Heart left ventricle (tissue), 16 donors: Measurements from ENCODE around the gene MANF. TPM values are rescaled to one million over a fixed set of nuclear protein-coding genes. Genes with fewer than 3 reads are reported as not detected.

Source experiments
- ATAC-seq, 4 donors: fragments of 200-7000 bp; cut with Tn5 transposase; one replicate each; pipeline ENCODE4 v1.9.1; 2020 to 2022; ENCODE audit warnings: moderate library complexity in 4 of 4, mild to moderate bottlenecking in 3 of 4, moderate number of reproducible peaks in 1 of 4
- DNase-seq, 5 donors: peaks; one replicate each; pipeline ENCODE4 v3.0.0-alpha.2; 2020
- H3K27ac ChIP-seq, 12 donors: fragments of 200-600 bp; sonication (generic) in 4 of 12; one replicate each; pipeline versions ENCODE4 v1.5.0 to v1.8.0; 2016 to 2022; ENCODE audit warnings: mild to moderate bottlenecking in 2 of 12
- H3K27me3 ChIP-seq, 9 donors: fragments of 200-600 bp; sonication (generic) in 2 of 9; one replicate each; pipeline versions ENCODE4 v1.5.1 to v1.8.0; 2016 to 2022; ENCODE audit warnings: mild to moderate bottlenecking in 3 of 9
- H3K36me3 ChIP-seq, 9 donors: fragments of 200-600 bp; sonication (generic) in 2 of 9; one replicate each; pipeline versions ENCODE4 v1.5.0 to v1.8.0; 2018 to 2022; ENCODE audit warnings: mild to moderate bottlenecking in 2 of 9
- H3K4me1 ChIP-seq, 12 donors: fragments of 200-600 bp; sonication (generic) in 4 of 12; one replicate each; pipeline versions ENCODE4 v1.5.0 to v1.8.0; 2016 to 2022; ENCODE audit warnings: mild to moderate bottlenecking in 3 of 12
- H3K4me3 ChIP-seq, 12 donors: fragments of 200-600 bp; sonication (generic) in 4 of 12; one replicate each; pipeline versions ENCODE4 v1.5.0 to v1.8.0; 2017 to 2022; ENCODE audit warnings: mild to moderate bottlenecking in 9 of 12, moderate library complexity in 4 of 12
- H3K9me3 ChIP-seq, 12 donors: fragments of 200-600 bp; sonication (generic) in 4 of 12; one replicate each; pipeline versions ENCODE4 v1.5.0 to v1.8.0; 2016 to 2022; ENCODE audit warnings: mild to moderate bottlenecking in 1 of 12
- POLR2A ChIP-seq, 2 donors: fragments of 450-650 bp; IDR thresholded peaks; one replicate each; pipeline ENCODE4 v1.6.1; 2017; ENCODE audit warnings: antibody characterized with exemption in 2 of 2, mild to moderate bottlenecking in 2 of 2, moderate library complexity in 2 of 2
- WGBS, 4 donors: extraction: QIAGEN DNeasy Blood & Tissue Kit in 2 of 4; methylation state at CpG; one replicate each; pipeline versions ENCODE4 v1.1.5 to v1.1.7; 2013 to 2018; 5-methylcytosine and 5-hydroxymethylcytosine counted together
- intact Hi-C, 10 donors: fragments of 100-400 bp; cut with DNase I; formaldehyde crosslinking; loops; one replicate each; pipeline versions ENCODE4 v1.11.1 to v1.14.2; 2022
- polyA plus RNA-seq, 2 donors: library from polyadenylated mRNA; stranded (reverse); fragments of 200-250 nt; gene quantifications; one replicate each; pipeline ENCODE4 v1.2.3, GENCODE V29; 2013
- total RNA-seq, 9 donors: library from RNA; depleted of rRNA in 2 of 9; stranded (reverse); fragments of >200 nt in 2 of 9; fragmentation: NEBNext Ultra II Directional in 3 of 9; extraction: Animal tissue kit (Norgen Biotek cat#: 25700) in 3 of 9; gene quantifications; one replicate each; pipeline versions ENCODE4 v1.1.0 to v1.2.4, GENCODE V29; 2016 to 2023
- TF ChIP-seq, protein P1 (sequence below), 12 donors: fragments of 200-600 bp; sonication (generic) in 4 of 12; IDR thresholded peaks; one replicate each; pipeline versions ENCODE4 v1.5.0 to v1.8.0; 2018 to 2022; ENCODE audit warnings: antibody characterized with exemption in 12 of 12, mild to moderate bottlenecking in 5 of 12
- donor health status: ischemic (EF 13 %, LVEDD 7.1; RV severe dilation, severe dysfunction).
- donor health status: healthy with polysubstance abuse.
- donor health status: DM: no; HTN: yes; CAD: no.
- donor health status: DM: no; HTN: no; CAD: no.
- donor health status: ischemic (EF 25% LVEDD 6.9; RV normal size, moderate dysfunction).
- donor health status: ischemic (EF 25% LVEDD 5.7; RV mildly dilated, moderate dysfunction).
- donor health status: healthy.
- donor health status: DM: yes; HTN: yes; CAD: no.
- donor health status: ischemic (EF 35%, LVEDD 5.7; RV mildly dilated, moderate dysfunction).
- donor health status: nonischemic (EF 11% LVEDD 7.7; RV severe dilation, severe dysfunction).
- donor health status: DM: yes; HTN: yes; CAD: no.
- donor health status: PGD.
- donor health status: ischemic (EF 29% LVEDD 5.4; RV normal size, mild dysfunction).
- donor health status: nonischemic (EF 23%, LVEDD 6.1; RV moderate dilation, normal function).

Gene MANF
- total and polyA plus RNA-seq, 11 donors: 21.2 to 130 (median 47.5) TPM

DNA sequence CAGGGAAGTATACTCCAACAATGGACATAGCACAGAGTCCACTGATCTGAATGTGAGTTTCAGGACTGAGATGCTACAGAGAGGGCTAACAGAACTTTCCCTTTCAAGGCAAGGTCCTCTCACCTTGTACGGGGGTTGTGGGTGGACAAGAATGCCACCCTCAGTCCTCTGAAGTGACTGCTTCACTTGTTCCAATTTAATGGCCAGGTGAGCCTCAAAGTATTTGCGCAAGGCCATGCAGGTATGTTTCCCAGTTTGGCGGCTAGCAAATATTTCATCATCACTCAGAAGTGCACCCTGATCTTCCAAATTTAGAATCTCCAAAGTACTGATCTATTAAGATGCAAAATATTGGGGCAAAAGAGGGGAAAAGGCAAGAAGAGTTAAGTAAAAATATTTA is 44.0 kb downstream of the MANF start:
- ATAC-seq (no peak), DNase-seq (no peak)
- no peaks in the 10 kb centered on the region for H3K9me3 ChIP-seq
- no peaks in the 10 kb centered on the region for H3K4me1 ChIP-seq
- H3K27ac ChIP-seq: no peak overlapping the region
- intact Hi-C loops: no loop called here
- TF ChIP-seq, protein P1, sequence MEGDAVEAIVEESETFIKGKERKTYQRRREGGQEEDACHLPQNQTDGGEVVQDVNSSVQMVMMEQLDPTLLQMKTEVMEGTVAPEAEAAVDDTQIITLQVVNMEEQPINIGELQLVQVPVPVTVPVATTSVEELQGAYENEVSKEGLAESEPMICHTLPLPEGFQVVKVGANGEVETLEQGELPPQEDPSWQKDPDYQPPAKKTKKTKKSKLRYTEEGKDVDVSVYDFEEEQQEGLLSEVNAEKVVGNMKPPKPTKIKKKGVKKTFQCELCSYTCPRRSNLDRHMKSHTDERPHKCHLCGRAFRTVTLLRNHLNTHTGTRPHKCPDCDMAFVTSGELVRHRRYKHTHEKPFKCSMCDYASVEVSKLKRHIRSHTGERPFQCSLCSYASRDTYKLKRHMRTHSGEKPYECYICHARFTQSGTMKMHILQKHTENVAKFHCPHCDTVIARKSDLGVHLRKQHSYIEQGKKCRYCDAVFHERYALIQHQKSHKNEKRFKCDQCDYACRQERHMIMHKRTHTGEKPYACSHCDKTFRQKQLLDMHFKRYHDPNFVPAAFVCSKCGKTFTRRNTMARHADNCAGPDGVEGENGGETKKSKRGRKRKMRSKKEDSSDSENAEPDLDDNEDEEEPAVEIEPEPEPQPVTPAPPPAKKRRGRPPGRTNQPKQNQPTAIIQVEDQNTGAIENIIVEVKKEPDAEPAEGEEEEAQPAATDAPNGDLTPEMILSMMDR (IDR thresholded peaks at IDR 0.05): no peak
- TF ChIP-seq POLR2A (IDR thresholded peaks at IDR 0.05): no peak
- 91 to 97% (median 96%) methylated on average over 3 of the region's 3 CpGs for WGBS, 4 donors
- H3K27me3 ChIP-seq: no peaks in the 10 kb centered on the region
- peaks cover 0 to 91% (median 86%) of the 10 kb centered on the region in 9 donors for H3K36me3 ChIP-seq
- H3K4me3 ChIP-seq: no peak overlapping the region

DNA sequence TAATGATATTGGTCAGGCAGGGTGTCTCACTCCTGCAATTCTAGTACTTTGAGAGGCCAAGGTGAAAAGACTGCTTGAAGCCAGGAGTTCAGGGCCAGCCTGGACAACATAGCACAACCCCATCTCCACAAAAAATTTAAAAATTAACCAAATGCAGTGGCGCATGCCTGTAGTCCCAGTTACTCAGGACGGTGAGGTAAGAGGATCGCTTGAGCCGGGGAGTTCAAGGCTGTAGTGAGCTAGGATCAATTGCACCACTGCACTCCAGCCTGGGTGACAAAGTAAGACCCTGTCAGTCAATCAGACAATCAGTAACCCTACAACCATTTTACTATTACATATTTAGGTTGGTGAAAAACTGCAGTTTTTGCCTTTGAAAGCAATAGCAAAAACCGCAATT is 49.0 kb downstream of the MANF start:
- WGBS, 4 donors: 90 to 99% (median 94%) methylated on average over 5 of the region's 5 CpGs
- no peak for ATAC-seq
- H3K9me3 ChIP-seq: no peaks in the 10 kb centered on the region
- H3K36me3 ChIP-seq: peaks cover 0 to 93% (median 69%) of the 10 kb centered on the region in 9 donors
- H3K4me3 ChIP-seq: no peak overlapping the region
- no peak overlapping the region for H3K27ac ChIP-seq
- H3K27me3 ChIP-seq: no peaks in the 10 kb centered on the region
- H3K4me1 ChIP-seq: peaks cover 0 to 4% (median 0%) of the 10 kb centered on the region in 12 donors
- TF ChIP-seq, protein P1 (IDR thresholded peaks at IDR 0.05): no peak
- no peak for DNase-seq
- intact Hi-C loops: loop anchor here in 4 of 10 donors (1.0 to 5.0 kb wide), 4 partner anchors 42 to 818 kb away; partner anchors contain the start of genes MAPKAPK3 (in 2 of the 4) and RBM15B (in 2 of the 4)

DNA sequence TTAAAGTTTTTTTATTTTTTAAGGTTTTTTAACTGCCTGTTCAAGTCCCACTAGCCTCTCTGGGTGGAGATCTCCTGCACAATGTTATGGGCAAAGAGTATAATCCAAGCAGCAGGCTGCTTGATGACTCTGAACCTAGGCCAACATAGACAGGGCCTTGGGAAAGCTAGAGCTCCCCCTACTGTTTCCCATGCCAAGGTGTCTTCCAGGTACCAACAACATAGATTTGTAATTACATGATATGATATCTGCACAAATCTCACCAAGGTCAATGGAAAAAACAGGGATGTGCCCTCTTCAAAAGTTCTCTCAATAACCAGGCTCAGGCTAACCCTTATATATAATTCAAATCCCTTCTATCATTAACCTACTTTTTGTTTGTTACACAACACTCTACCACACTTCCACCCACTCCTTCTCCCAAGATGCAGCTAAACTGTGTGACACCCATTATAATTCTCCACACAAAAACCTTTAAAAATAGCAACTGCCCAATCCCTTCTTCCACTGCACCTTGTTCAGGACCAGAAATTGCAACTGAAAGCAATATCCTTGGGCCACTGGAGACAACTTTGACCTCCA is 49.7 kb downstream of the MANF start:
- H3K4me1 ChIP-seq: peaks cover 0 to 4% (median 0%) of the 10 kb centered on the region in 12 donors
- no peaks in the 10 kb centered on the region for H3K9me3 ChIP-seq
- TF ChIP-seq, protein P1 (IDR thresholded peaks at IDR 0.05): peak; percentile 37 to 76 (median 62)
- TF ChIP-seq POLR2A (IDR thresholded peaks at IDR 0.05): no peak
- intact Hi-C loops: loop anchor here in 4 of 10 donors (1.0 to 5.0 kb wide), 4 partner anchors 43 to 819 kb away; partner anchors contain the start of genes MAPKAPK3 (in 2 of the 4) and RBM15B (in 2 of the 4)
- ATAC-seq: peak; percentile 61 to 80 (median 75)
- no peak overlapping the region for H3K27ac ChIP-seq
- DNase-seq: peak in 3 of 5 donors; percentile 16 to 30 (median 29)
- H3K4me3 ChIP-seq: no peak overlapping the region
- peaks cover 0 to 93% (median 69%) of the 10 kb centered on the region in 9 donors for H3K36me3 ChIP-seq
- H3K27me3 ChIP-seq: no peaks in the 10 kb centered on the region

DNA sequence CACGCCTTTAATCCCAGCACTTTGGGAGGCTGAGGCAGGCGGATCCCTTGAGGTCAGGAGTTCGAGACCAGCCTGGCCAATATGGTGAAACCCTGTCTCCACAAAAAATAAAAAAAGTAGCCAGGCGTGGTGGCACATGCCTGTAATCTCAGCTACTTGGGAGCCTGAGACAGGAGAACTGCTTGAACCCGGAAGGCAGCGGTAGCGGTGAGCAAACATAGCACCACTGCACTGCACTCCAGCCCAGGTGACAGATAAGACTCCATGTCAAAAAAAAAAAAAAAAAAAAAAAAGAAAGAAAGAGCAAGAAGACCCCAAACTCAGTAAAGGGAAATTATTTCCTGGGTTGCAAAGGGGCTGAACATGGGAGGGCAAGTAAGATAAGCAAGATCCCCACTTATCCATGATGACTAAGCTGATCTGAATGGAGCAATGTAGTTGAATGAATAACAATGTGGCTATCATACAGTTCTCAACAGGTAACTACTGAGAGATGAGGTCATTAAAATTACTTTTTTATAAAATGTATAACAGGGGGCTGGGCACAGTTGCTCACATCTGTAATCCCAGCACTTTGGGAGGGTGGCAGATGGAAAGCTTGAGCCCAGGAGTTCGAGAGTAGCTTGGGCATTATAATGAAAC is 52.0 kb downstream of the MANF start:
- peaks cover 0 to 93% (median 70%) of the 10 kb centered on the region in 9 donors for H3K36me3 ChIP-seq
- ATAC-seq (no peak), DNase-seq (no peak)
- no peaks in the 10 kb centered on the region for H3K27me3 ChIP-seq
- H3K9me3 ChIP-seq: no peaks in the 10 kb centered on the region
- H3K4me1 ChIP-seq: peaks cover 0 to 4% (median 0%) of the 10 kb centered on the region in 12 donors
- intact Hi-C loops: no loop called here
- H3K4me3 ChIP-seq: no peak overlapping the region
- TF ChIP-seq, protein P1 (IDR thresholded peaks at IDR 0.05): no peak
- H3K27ac ChIP-seq: no peak overlapping the region
- 86 to 91% (median 88%) methylated on average over 8 of the region's 8 CpGs for WGBS, 4 donors
